GM12874 (cell line): ENCODE results near the gene HPSE2.

ENCODE experiments used
- CTCF ChIP-seq: IDR thresholded peaks from 2 replicates; pipeline ENCODE4 v1.5.1; 2011; ENCODE audit warnings: low read depth, mild to moderate bottlenecking, control low read depth, low read length, moderate library complexity; ENCODE audit not compliant: insufficient read depth

The HPSE2 gene

DNA sequence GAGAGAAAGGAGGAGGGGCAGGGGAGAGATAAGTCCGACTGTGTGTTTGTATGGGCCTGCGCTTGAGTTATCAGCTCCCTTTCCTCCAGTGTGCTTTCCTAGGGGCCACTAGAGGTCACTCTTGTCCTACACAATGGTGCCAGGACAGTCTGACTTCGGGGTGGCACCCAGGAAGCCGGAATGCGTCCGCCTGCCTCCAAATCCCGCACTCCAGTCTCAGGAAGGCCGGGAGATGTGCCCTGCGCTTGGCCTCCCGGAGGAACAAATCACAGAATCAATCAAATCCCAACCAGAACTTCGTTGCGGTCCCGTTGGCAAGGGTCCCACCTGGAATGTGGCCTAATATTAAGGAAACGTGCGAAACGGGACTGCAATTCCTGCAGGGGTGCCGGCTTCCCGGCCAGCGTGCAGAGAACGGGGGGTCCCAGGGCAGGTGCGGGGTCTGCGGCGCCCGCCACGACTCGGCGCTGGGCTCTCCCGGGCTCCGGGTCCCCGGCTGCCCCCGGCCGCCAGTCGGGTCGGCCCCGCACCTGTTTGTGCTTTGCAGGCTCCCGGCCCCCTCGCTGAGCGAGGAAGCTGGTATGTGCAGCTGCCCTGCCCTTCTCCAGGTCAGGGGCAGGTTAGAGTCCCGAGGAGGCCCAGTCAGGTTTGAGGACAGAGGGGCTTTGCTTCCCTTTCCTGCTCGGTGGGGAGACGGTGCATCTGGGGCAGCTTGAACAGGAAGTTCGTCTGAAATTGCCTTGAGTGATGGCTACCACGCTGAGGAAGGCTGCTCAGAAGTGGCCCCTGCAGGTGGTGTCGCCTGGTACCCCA, 767.9 kb downstream of the HPSE2 start:
- TF ChIP-seq CTCF, result peak; percentile 84

GRCh38 chr10:98466861-98467505, 768.7 kb downstream of the HPSE2 start:
- TF ChIP-seq CTCF, result no peak

GRCh38 chr10:98465866-98466265, 769.8 kb downstream of the HPSE2 start:
- TF ChIP-seq CTCF, result no peak

DNA sequence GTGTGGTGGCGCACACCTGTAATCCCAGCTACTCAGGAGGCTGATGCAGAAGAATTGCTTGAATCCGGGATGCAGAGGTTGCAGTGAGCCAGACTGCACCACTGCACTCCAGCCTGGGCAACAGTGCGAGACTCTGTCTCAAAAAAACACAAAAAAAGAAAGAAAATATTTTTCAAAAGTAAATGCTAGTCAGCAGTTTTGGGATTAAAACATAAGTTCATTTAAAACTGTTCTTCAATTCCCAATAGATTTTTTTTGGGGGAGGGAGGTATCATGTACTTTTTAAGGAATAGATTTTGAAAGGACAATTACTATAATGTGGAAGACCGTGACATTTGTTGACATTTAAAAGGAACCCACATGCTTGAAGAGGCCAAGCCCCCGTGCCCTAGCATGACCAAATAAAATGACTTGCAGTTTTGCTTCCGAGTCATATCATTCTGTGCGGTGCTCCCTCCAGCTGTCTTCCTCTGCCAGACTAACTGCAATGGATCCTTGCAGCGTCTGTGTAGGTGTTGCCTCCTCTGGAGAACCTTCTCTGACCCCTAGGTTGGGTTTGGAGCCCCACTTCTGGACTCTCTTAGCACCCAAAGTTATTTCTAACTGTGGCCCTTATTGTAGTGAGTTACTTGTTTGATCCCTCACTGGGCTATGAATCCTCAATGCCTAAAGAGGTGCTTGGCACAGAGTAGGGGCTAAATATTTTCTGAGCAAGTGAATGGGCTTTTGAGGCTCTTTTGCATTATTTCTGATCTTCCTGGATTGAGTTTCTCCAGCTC, 771.5 kb downstream of the HPSE2 start:
- no peak for TF ChIP-seq CTCF

GRCh38 chr10:98463016-98463415, 772.6 kb downstream of the HPSE2 start:
- TF ChIP-seq CTCF, result no peak

- no peak for TF ChIP-seq CTCF
Observed at GRCh38 chr10:98461500-98461842, 774.2 kb downstream of the HPSE2 start.

GRCh38 chr10:98460837-98461499, 774.7 kb downstream of the HPSE2 start:
- no peak for TF ChIP-seq CTCF
